ENCODE measurements around the gene CD8B2. TPM values are rescaled to one million over a fixed set of nuclear protein-coding genes. Genes with fewer than 3 reads are reported as not detected.
"Not testable (repeated sequence)": the region's sequence is repeated elsewhere in the genome, so short reads cannot be mapped to it uniquely, and the experiment has no call there.

The CD8B2 gene
- total RNA-seq, 1 donor from 2014 or later: not detected

GRCh38 chr2:106565599-106565998 lies 78.4 kb downstream of the CD8B2 start:
- H3K4me1 Mint-ChIP-seq (ENCODE audit: low read depth, unreplicated experiment): peaks cover 8% of the 10 kb centered on the region
- peaks cover 2% of the 10 kb centered on the region for H3K9me3 Mint-ChIP-seq (ENCODE audit: unreplicated experiment)
- TF ChIP-seq CTCF (IDR thresholded peaks at IDR 0.05; ENCODE audit: partially characterized antibody, unreplicated experiment): no peak
- H3K27me3 Mint-ChIP-seq (ENCODE audit: unreplicated experiment): peaks cover 2% of the 10 kb centered on the region
- no peak overlapping the region for H3K27ac Mint-ChIP-seq (ENCODE audit: unreplicated experiment)
- no peak overlapping the region for H3K4me3 Mint-ChIP-seq (ENCODE audit: unreplicated experiment)
- no peak for DNase-seq
- H3K36me3 Mint-ChIP-seq (ENCODE audit: unreplicated experiment): no peaks in the 10 kb centered on the region

GRCh38 chr2:106566050-106566449 lies 78.9 kb downstream of the CD8B2 start:
- Mint-ChIP-seq H3K27ac (ENCODE audit: unreplicated experiment) (peak overlapping the region; percentile 84), H3K4me1 (ENCODE audit: low read depth, unreplicated experiment) (peaks cover 8% of the 10 kb centered on the region)

GRCh38 chr2:106566484-106566883 lies 79.3 kb downstream of the CD8B2 start:
- H3K36me3 Mint-ChIP-seq (ENCODE audit: unreplicated experiment); H3K27me3 Mint-ChIP-seq (ENCODE audit: unreplicated experiment): not testable (repeated sequence)

More at GRCh38 chr2:106566050-106566449, 78.9 kb downstream of the CD8B2 start:
- Mint-ChIP-seq H3K36me3 (ENCODE audit: unreplicated experiment) (no peaks in the 10 kb centered on the region), H3K27me3 (ENCODE audit: unreplicated experiment) (peaks cover 2% of the 10 kb centered on the region), H3K4me3 (ENCODE audit: unreplicated experiment) (no peak overlapping the region), H3K9me3 (ENCODE audit: unreplicated experiment) (peaks cover 2% of the 10 kb centered on the region)
- peak; percentile 47 for DNase-seq
- no peak for TF ChIP-seq CTCF (IDR thresholded peaks at IDR 0.05; ENCODE audit: partially characterized antibody, unreplicated experiment)

GRCh38 chr2:106570316-106570715 lies 83.2 kb downstream of the CD8B2 start:
- H3K9me3 Mint-ChIP-seq (ENCODE audit: unreplicated experiment): peaks cover 3% of the 10 kb centered on the region
- H3K27ac Mint-ChIP-seq (ENCODE audit: unreplicated experiment): no peak overlapping the region
- peaks cover 6% of the 10 kb centered on the region for H3K4me1 Mint-ChIP-seq (ENCODE audit: low read depth, unreplicated experiment)
- H3K27me3 Mint-ChIP-seq (ENCODE audit: unreplicated experiment): peaks cover 7% of the 10 kb centered on the region
- no peaks in the 10 kb centered on the region for H3K36me3 Mint-ChIP-seq (ENCODE audit: unreplicated experiment)
- TF ChIP-seq CTCF (IDR thresholded peaks at IDR 0.05; ENCODE audit: partially characterized antibody, unreplicated experiment): no peak
- H3K4me3 Mint-ChIP-seq (ENCODE audit: unreplicated experiment): no peak overlapping the region
- DNase-seq: no peak

More at GRCh38 chr2:106566484-106566883, 79.3 kb downstream of the CD8B2 start:
- DNase-seq; H3K4me1 Mint-ChIP-seq (ENCODE audit: low read depth, unreplicated experiment); H3K9me3 Mint-ChIP-seq (ENCODE audit: unreplicated experiment); H3K4me3 Mint-ChIP-seq (ENCODE audit: unreplicated experiment): not testable (repeated sequence)
- H3K27ac Mint-ChIP-seq (ENCODE audit: unreplicated experiment): peak overlapping the region; percentile 84

Other genes starting within 250 kb of the CD8B2 start
- 0.27 TPM for gene RGPD3, start 19.0 kb upstream of the CD8B2 start, total RNA-seq (ENCODE audit: unreplicated experiment)

Measured in glutamatergic neuron (in vitro differentiated cells).